ENCODE data around the gene CRADD. TPM values are rescaled to one million over a fixed set of nuclear protein-coding genes. Genes with fewer than 3 reads are reported as not detected.
"Not testable (repeated sequence)": the region's sequence is repeated elsewhere in the genome, so short reads cannot be mapped to it uniquely, and the experiment has no call there.

The CRADD gene
- total and polyA plus RNA-seq, 4 donors, result 16.9 to 33.4 (median 20.0) TPM

GRCh38 chr12:93748672-93749383 is 71.7 kb downstream of the CRADD start:
- intact Hi-C loops (cut with DNase I), result no loop called here
- no peaks in the 10 kb centered on the region for H3K9me3 ChIP-seq (ENCODE audit: control insufficient read depth, low read length)
- H3K4me1 ChIP-seq (ENCODE audit: control insufficient read depth in 1 of 2, insufficient read depth in 2 of 2, low read length in 2 of 2), result peaks cover 0 to 3% of the 10 kb centered on the region in 2 donors
- no peaks in the 10 kb centered on the region for H3K27me3 ChIP-seq (ENCODE audit: control insufficient read depth in 1 of 2, insufficient read depth in 2 of 2, low read length in 1 of 2)
- H3K27ac ChIP-seq (ENCODE audit: low read depth in 1 of 2, low read length in 2 of 2), result no peak overlapping the region
- ATAC-seq (ENCODE audit: low FRiP score) (peak; percentile 43), DNase-seq (no peak)
- H3K4me3 ChIP-seq (ENCODE audit: low read length in 2 of 2), result no peak overlapping the region
- WGBS, 2 donors, result 96 to 98% methylated on average over 2 of the region's 2 CpGs
- no peaks in the 10 kb centered on the region for H3K36me3 ChIP-seq (ENCODE audit: control insufficient read depth in 1 of 2, insufficient read depth in 2 of 2, low read length in 1 of 2)

- Histone ChIP-seq H3K4me3 (ENCODE audit: low read length in 2 of 2) (no peak overlapping the region), H3K9me3 (ENCODE audit: control insufficient read depth, low read length) (no peaks in the 10 kb centered on the region), H3K27me3 (ENCODE audit: control insufficient read depth in 1 of 2, insufficient read depth in 2 of 2, low read length in 1 of 2) (no peaks in the 10 kb centered on the region), H3K4me1 (ENCODE audit: control insufficient read depth in 1 of 2, insufficient read depth in 2 of 2, low read length in 2 of 2) (no peaks in the 10 kb centered on the region), H3K27ac (ENCODE audit: low read depth in 1 of 2, low read length in 2 of 2) (no peak overlapping the region), H3K36me3 (ENCODE audit: control insufficient read depth in 1 of 2, insufficient read depth in 2 of 2, low read length in 1 of 2) (no peaks in the 10 kb centered on the region)
- DNase-seq (no peak), ATAC-seq (ENCODE audit: low FRiP score) (no peak)
- intact Hi-C loops (cut with DNase I), result no loop called here
- 82 to 86% methylated on average over 2 of the region's 2 CpGs for WGBS, 2 donors
Observed at GRCh38 chr12:93749515-93749914, 72.3 kb downstream of the CRADD start.

- Histone ChIP-seq H3K27ac (ENCODE audit: low read depth in 1 of 2, low read length in 2 of 2) (no peak overlapping the region), H3K36me3 (ENCODE audit: control insufficient read depth in 1 of 2, insufficient read depth in 2 of 2, low read length in 1 of 2) (no peaks in the 10 kb centered on the region), H3K27me3 (ENCODE audit: control insufficient read depth in 1 of 2, insufficient read depth in 2 of 2, low read length in 1 of 2) (no peaks in the 10 kb centered on the region), H3K9me3 (ENCODE audit: control insufficient read depth, low read length) (no peaks in the 10 kb centered on the region), H3K4me1 (ENCODE audit: control insufficient read depth in 1 of 2, insufficient read depth in 2 of 2, low read length in 2 of 2) (no peaks in the 10 kb centered on the region), H3K4me3 (ENCODE audit: low read length in 2 of 2) (no peak overlapping the region)
- ATAC-seq (ENCODE audit: low FRiP score) (no peak), DNase-seq (no peak)
- WGBS, 2 donors, result 93% methylated on average over 6 of the region's 6 CpGs
- intact Hi-C loops (cut with DNase I), result no loop called here
Observed at GRCh38 chr12:93750056-93750455, 72.9 kb downstream of the CRADD start.

- DNase-seq, result no peak
- Histone ChIP-seq H3K27ac (ENCODE audit: low read depth in 1 of 2, low read length in 2 of 2) (no peak overlapping the region), H3K9me3 (ENCODE audit: control insufficient read depth, low read length) (no peaks in the 10 kb centered on the region), H3K4me1 (ENCODE audit: control insufficient read depth in 1 of 2, insufficient read depth in 2 of 2, low read length in 2 of 2) (no peaks in the 10 kb centered on the region), H3K36me3 (ENCODE audit: control insufficient read depth in 1 of 2, insufficient read depth in 2 of 2, low read length in 1 of 2) (no peaks in the 10 kb centered on the region), H3K27me3 (ENCODE audit: control insufficient read depth in 1 of 2, insufficient read depth in 2 of 2, low read length in 1 of 2) (no peaks in the 10 kb centered on the region), H3K4me3 (ENCODE audit: low read length in 2 of 2) (no peak overlapping the region)
- no peak for ATAC-seq (ENCODE audit: low FRiP score)
- 98 to 99% methylated on average over 6 of the region's 6 CpGs for WGBS, 2 donors
- intact Hi-C loops (cut with DNase I), result no loop called here
Observed at GRCh38 chr12:93751864-93752610, 74.9 kb downstream of the CRADD start.

- no peaks in the 10 kb centered on the region for H3K9me3 ChIP-seq (ENCODE audit: control insufficient read depth, low read length)
- H3K4me1 ChIP-seq (ENCODE audit: control insufficient read depth in 1 of 2, insufficient read depth in 2 of 2, low read length in 2 of 2), result no peaks in the 10 kb centered on the region
- no peak overlapping the region for H3K4me3 ChIP-seq (ENCODE audit: low read length in 2 of 2)
- DNase-seq, result no peak
- H3K27ac ChIP-seq (ENCODE audit: low read depth in 1 of 2, low read length in 2 of 2), result no peak overlapping the region
- no peaks in the 10 kb centered on the region for H3K36me3 ChIP-seq (ENCODE audit: control insufficient read depth in 1 of 2, insufficient read depth in 2 of 2, low read length in 1 of 2)
- intact Hi-C loops (cut with DNase I), result no loop called here
- 96 to 100% methylated on average over 3 of the region's 3 CpGs for WGBS, 2 donors
- no peaks in the 10 kb centered on the region for H3K27me3 ChIP-seq (ENCODE audit: control insufficient read depth in 1 of 2, insufficient read depth in 2 of 2, low read length in 1 of 2)
- no peak for ATAC-seq (ENCODE audit: low FRiP score)
Observed at GRCh38 chr12:93753285-93753684, 76.1 kb downstream of the CRADD start.

GRCh38 chr12:93753838-93754429 is 76.8 kb downstream of the CRADD start:
- no peak for DNase-seq
- Histone ChIP-seq H3K36me3 (ENCODE audit: control insufficient read depth in 1 of 2, insufficient read depth in 2 of 2, low read length in 1 of 2) (no peaks in the 10 kb centered on the region), H3K4me1 (ENCODE audit: control insufficient read depth in 1 of 2, insufficient read depth in 2 of 2, low read length in 2 of 2) (no peaks in the 10 kb centered on the region), H3K27me3 (ENCODE audit: control insufficient read depth in 1 of 2, insufficient read depth in 2 of 2, low read length in 1 of 2) (no peaks in the 10 kb centered on the region), H3K4me3 (ENCODE audit: low read length in 2 of 2) (no peak overlapping the region), H3K27ac (ENCODE audit: low read depth in 1 of 2, low read length in 2 of 2) (no peak overlapping the region), H3K9me3 (ENCODE audit: control insufficient read depth, low read length) (no peaks in the 10 kb centered on the region)
- intact Hi-C loops (cut with DNase I), result no loop called here
- 100% methylated on average over 3 of the region's 3 CpGs for WGBS, 2 donors
- no peak for ATAC-seq (ENCODE audit: low FRiP score)

GRCh38 chr12:93754859-93755258 is 77.7 kb downstream of the CRADD start:
- intact Hi-C loops (cut with DNase I), result not testable (repeated sequence)

GRCh38 chr12:93756288-93756687 is 79.1 kb downstream of the CRADD start:
- no peak for ATAC-seq (ENCODE audit: low FRiP score)
- Histone ChIP-seq H3K4me1 (ENCODE audit: control insufficient read depth in 1 of 2, insufficient read depth in 2 of 2, low read length in 2 of 2) (peaks cover 0 to 8% of the 10 kb centered on the region in 2 donors), H3K4me3 (ENCODE audit: low read length in 2 of 2) (no peak overlapping the region), H3K27me3 (ENCODE audit: control insufficient read depth in 1 of 2, insufficient read depth in 2 of 2, low read length in 1 of 2) (no peaks in the 10 kb centered on the region), H3K36me3 (ENCODE audit: control insufficient read depth in 1 of 2, insufficient read depth in 2 of 2, low read length in 1 of 2) (no peaks in the 10 kb centered on the region), H3K27ac (ENCODE audit: low read depth in 1 of 2, low read length in 2 of 2) (no peak overlapping the region), H3K9me3 (ENCODE audit: control insufficient read depth, low read length) (no peaks in the 10 kb centered on the region)
- intact Hi-C loops (cut with DNase I), result no loop called here
- 98 to 99% methylated on average over 2 of the region's 2 CpGs for WGBS, 2 donors
- DNase-seq, result no peak

More at GRCh38 chr12:93754859-93755258, 77.7 kb downstream of the CRADD start:
- H3K36me3 ChIP-seq (ENCODE audit: control insufficient read depth in 1 of 2, insufficient read depth in 2 of 2, low read length in 1 of 2); H3K4me3 ChIP-seq (ENCODE audit: low read length in 2 of 2); H3K4me1 ChIP-seq (ENCODE audit: control insufficient read depth in 1 of 2, insufficient read depth in 2 of 2, low read length in 2 of 2); H3K27ac ChIP-seq (ENCODE audit: low read depth in 1 of 2, low read length in 2 of 2); H3K9me3 ChIP-seq (ENCODE audit: control insufficient read depth, low read length); H3K27me3 ChIP-seq (ENCODE audit: control insufficient read depth in 1 of 2, insufficient read depth in 2 of 2, low read length in 1 of 2); ATAC-seq (ENCODE audit: low FRiP score); DNase-seq: not testable (repeated sequence)

Measured in aorta (tissue), 5 donors.